MV-4-11 (cell line): Measurements from ENCODE around the gene PDE10A.

Source experiments
- DNase-seq: peaks from one replicate; lab custom pipeline; 2025; lab: John Stamatoyannopoulos, UW

Gene PDE10A

DNA sequence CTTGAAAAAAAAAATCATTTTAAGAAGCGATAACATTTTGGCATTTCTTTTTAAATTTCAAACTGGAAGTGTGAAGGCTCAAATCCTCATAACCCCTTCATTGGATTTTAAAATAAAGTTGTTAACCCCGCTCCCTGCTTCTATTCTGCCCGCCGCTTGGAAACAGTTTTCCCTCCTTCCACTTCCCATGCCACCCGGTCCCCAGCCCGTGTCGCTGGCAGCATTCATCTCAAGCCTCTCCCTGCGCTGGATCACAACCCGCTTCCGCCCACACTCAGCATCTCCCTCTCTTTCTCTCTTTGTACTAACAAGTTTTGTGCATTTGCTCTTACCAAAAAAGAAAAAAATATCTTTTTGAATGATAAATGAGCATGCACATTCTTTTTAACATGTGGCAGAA lies 15.4 kb upstream of the PDE10A start:
- DNase-seq, result no peak

DNA sequence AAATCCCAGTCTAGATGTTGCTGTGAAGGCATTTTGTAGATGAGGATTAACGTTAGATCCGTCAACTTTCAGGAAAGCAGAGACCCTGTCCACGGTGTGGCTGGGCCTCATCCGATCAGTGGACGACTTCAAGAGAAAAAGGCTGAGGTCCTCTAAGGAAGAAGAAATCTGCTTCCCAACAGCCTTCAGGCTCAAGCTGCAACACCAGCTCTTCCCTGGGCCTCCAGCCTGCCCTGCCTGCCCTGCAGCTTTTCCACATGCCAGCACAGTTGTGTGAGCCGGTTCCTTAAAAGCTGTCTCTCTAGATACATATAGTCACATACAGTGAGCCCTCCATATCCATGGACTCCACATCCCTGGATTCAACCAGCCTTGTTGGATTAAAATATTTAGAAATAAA lies 14.1 kb upstream of the PDE10A start:
- no peak for DNase-seq

DNA sequence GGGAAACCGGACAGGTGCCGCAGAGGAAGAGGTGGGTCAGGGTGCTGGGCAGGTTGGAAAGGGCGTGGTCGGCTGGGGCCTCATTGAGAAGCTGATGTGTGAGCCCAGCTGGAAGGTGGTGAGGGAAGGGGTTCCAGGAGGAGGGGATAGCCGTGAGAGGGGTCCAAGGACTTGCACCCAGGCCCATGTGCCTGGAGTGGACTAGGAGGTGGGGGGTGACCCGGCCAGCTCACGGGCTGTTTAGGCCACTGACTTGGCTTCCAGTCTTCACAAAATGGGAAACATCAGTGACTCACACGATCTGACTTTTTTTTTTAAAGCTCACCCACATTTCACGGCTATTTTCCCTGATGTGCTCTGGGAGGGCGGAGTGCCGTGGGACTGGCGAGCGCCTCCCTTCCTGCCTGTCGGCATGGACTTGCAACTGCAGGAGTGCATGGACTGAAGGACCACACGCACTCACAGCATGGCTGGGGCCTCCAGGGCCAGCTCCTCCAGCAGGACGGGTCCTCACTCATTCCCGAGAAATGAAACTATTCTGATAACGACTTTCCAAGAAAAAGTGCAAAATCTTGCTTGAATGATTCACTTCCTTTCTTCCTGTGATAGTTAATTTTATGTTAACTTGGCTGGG lies 13.5 kb upstream of the PDE10A start:
- no peak for DNase-seq

DNA sequence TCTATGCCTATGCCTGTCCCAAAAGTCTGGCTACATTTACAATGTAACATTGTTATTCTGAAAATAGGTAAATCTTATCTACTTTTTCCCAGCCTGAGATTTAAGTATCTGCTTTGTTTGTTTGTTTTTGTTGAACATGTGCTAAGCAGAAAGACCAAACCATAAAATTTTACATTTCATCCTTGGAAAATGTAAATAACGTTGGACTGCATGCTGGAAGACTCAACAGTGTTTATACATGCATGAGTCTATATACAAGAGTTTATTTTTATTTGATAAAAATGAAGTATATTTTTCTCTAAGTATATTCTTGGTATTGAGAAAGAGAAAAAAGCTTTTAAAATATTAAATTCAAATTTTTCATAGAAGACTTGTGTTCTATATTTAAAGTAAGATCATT lies 12.1 kb upstream of the PDE10A start:
- DNase-seq, result no peak

DNA sequence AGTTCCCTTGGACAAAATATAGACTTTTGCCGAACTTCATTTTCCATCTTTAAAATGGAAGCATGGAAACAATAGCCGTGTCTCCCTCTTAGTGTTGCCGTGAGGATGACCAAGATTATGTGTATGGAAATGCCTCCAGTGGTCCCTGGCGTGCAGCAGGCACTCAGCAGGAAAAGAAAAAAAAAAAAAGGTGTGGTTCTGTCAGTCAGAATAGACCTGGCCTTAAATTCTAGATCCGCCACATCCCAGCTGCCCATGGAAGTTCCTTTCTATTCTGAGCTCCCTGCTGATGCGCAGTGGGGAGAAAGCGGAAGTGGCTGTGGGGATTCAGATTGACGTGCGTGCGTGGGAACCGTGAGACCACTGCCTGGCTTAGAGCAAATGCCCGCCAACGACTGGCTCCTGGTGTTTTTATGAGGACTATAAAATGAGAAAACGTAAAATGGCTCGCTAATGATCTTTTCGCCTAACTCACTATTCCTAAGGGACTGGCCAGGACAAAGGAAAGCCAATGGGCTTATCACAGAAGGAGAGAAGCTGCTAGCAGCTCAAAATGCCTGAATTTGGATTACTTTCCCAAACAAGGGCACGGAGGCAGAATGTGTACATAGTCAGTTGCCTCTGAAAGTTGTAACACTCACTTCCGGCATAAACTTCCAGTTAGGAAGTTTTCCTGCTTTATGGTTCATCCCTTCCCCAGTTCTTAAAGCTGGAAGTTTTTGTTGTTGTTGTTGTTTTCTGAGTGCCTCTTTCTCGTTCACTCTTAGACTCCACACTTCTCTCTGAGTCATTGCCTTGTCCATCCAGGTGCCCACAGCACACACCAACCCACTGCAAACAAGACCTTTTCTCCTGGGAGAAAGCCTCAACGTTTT lies 11.4 kb upstream of the PDE10A start:
- DNase-seq, result peak; percentile 28

DNA sequence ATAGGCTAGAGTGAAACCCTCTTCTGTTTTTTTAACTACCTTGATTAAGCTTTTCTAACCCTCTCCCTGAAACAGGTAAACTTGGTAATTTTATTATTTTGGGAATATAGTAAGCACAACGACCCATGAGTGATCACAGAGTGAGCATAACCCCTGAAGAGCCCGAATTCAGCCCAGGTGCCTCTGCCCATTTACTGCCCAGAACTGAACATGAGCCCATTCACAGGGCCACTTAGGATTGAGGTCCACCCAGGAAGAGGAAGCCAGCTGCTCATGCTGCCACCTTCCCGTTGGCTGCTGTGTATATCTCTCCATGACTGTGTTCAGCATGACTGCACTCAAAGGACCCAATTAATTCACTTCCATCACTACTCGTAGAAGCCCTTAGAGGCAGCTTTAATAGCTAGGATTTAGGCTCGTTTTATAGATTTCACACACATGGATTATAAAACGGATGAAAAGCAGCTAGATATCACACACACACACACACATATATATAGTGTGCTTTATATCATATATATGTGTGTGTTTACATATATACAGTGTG lies 8.3 kb upstream of the PDE10A start:
- no peak for DNase-seq

DNA sequence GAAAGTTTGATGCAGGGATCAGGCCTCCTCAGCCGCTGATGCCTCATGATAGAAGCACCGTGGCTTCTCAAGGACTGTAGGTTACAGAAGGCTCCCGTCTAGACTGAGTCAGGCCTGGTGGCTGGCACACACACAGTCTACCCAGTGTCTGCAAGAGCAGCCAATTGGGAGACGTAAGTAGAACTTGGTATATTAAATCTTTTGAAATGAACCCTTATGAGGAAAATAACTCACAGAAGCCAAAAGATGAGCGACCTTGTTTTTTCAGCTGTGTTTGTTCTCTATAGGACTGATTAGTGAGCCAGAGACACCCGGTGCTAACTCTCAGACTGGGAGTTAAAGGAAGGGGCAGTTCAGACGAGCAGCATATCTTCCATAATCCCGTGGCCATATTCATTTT lies 5.9 kb upstream of the PDE10A start:
- DNase-seq, result no peak

DNA sequence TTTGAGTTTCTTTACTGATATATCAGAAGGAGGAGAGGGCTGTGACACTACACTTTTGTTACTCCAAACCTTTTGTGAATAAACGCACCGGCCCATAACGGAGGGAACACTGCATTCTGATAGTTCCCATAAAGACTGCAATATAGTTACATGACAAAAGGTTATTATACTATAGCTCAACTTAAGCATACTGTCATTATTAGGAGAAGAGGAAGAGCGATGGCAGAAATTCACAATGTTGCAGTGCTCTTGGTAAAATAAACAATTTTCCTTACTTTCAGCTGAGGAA lies 2.3 kb upstream of the PDE10A start:
- DNase-seq, result no peak

DNA sequence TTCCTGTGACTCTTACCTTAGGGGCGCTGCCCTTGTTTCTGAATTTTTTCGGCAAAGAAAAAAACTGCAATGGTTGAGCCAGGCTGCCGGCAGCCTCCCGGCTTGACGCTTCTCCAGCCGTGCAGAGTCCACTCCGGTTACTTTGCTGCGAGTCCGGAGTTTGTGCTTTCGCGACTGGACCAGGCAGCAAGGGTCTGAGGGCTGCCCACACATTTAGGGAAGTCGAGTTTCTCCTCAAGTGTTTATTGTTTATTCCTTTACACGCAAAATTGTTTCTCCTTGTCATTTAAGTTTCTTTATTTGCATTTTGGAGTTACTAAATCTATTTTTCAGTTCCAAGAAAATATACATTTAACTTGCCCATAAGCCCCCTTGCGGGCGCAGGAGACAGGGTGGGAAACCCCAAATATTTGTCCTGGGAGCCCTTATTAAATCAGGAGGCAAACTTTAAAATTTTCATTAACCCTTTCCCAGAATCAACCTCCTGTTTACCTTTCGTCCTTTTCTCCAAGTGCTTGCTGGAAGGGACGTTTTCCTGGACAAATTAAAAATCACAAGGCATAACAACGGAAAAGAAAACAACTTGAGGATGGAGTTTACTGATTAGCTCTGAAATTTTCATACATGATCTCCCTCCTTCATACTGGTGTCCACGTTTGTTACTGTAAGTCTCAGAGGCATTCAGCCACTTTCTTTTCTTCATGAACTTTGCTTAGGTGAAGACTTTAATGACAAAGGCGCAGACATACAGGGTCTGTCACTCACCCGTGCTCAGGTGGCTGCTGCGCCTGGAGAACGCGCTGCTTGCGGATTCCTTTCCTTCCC lies 1.7 kb upstream of the PDE10A start:
- DNase-seq, result no peak

DNA sequence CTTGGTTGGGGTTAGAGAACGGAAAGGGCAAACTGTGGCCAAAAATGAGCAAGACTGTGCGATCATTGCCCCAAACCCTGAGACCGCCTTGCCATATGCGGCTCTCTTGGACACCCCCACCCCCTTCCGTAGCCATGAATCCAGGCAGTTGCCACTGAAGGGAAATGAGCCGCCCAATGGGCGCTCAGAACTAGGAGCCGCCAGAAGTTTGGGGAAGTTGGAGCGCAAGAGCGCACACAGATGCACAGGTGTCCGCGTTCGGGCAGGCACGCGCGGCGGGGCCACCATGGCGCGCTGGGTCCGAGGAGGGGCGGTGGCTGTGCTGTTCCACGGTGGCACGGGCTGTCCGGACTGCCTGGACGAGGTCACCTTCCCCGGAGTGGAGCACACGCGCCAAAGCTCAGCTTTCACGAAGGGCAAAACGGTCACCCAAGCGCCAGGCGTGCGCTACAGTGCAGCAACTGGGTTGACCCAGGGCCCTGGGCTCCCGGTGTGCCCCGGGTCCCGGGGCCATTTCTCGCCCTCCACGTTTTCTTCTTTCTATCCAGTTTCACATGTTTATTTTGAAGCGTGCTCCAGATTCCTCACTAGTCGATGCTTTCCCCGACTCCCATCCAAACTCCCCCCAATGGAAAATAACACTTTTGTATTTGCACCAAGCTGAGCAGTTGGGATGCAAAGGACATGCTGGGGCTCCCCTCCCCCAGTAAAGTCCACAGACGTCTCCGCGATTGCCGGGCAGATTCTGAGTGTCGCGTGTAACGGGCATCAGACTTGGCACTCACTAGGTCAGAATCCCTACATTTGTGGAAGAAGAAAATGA lies 906 bp upstream of the PDE10A start:
- DNase-seq, result no peak

DNA sequence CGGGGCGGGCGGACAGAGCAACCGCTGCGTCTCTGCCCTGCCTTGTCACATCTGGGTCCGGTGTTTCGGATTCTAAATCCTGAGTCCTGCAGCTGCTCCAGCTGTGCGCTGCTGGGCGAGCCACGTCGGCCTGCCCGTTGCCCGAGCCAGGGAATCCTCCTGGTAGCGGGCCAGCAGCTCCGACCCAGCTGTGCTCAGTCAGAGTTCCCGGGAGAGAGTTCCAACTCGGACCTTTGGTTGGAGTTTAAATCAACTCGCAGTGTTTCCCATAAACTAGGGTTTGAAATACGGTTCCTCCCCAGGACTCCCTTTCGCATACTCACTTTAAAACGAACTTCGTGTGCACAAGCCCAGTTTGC lies 315 bp upstream of the PDE10A start:
- DNase-seq, result no peak

DNA sequence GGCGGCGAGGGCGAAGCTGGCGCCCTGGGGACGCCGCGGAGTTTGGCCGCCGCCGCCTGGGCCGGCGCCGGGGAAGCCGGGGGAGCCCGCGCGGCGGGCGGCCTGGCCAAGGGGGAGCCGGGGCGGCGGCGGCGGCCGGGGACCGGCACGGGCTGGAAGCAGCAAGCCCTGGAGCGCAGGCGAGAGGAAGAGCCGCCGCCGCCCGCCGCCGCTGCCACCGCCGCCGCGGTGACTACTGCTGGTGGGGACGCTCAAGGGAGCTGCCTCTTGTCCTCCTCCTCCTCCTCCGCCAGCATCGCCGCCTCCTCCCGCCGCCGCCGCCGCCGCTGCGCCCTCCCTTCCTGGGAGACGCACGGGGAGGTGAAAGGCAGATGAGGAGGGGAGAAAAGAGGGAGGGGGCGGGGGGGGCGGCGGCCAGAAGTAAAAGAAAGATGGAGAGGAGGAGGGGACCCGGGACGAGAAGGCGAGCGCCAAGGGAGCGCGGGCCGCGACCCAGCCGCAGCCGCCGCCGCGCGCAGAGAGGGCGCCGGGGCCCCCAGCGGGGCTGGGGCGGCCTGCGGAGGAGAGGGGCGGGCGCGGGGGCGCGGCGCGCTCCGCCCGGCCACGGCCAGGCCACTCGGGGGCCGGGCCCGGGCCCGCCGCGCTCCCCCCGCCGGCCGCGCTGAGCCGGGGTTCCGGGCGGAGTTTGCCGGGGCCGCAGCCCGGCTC lies 846 bp downstream of the PDE10A start:
- DNase-seq, result no peak

DNA sequence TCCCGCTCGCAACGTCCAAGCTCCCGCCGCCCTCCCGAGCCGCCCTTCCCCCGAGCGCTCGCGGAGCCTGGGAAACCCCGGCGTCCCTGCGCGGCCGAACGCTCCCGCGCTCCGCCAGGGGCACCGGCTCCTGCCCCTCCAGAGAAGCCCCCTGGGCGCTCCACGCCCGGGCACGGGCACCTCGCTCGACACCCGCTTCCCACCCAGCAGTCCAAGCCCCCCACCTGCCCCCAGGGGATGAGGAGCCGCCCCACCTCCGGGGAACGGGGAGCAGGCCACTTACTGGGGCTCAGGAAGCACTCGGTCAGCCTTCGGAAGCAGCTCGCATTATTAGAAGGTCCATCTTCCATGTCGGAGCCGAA lies 1.4 kb downstream of the PDE10A start:
- no peak for DNase-seq

DNA sequence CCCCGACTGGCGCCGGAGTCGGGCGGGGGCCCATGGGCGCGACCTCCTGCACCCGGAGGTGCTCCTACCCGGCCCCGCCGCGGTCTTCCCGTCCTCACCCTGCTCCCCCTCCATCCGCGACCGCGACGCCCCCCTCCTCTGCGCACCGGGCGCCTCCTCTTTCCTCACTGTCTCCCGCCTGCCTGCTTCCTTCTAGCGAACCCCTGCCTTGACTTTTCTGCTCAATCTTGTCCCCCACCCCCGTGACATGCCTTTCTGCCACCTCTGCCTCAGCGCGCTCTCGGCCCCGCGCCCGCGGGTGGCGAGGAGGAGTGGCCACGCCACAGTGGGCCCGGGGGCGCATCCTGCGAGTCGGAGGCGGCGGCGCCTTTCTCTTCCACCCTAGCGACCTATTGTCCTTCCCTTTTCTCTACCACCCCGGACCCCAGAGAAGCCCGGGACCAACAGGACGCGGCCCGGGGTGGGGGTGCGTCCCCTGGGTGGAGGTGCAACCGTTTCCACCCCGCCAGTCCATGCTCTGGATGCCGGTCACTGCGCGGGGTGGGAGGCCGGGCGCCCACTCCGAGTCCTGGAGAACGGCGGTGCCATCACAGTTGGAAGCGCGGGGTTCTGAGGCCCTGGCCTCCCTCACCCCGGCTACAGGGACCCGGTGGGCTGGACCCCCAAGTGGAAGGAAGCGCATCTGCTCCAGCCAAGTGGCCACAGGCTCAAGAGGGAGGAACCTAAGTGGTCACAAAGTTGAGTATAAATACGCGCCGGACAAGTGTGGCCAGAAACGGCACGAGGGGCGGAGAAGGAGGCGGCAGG lies 2.0 kb downstream of the PDE10A start:
- DNase-seq, result no peak

DNA sequence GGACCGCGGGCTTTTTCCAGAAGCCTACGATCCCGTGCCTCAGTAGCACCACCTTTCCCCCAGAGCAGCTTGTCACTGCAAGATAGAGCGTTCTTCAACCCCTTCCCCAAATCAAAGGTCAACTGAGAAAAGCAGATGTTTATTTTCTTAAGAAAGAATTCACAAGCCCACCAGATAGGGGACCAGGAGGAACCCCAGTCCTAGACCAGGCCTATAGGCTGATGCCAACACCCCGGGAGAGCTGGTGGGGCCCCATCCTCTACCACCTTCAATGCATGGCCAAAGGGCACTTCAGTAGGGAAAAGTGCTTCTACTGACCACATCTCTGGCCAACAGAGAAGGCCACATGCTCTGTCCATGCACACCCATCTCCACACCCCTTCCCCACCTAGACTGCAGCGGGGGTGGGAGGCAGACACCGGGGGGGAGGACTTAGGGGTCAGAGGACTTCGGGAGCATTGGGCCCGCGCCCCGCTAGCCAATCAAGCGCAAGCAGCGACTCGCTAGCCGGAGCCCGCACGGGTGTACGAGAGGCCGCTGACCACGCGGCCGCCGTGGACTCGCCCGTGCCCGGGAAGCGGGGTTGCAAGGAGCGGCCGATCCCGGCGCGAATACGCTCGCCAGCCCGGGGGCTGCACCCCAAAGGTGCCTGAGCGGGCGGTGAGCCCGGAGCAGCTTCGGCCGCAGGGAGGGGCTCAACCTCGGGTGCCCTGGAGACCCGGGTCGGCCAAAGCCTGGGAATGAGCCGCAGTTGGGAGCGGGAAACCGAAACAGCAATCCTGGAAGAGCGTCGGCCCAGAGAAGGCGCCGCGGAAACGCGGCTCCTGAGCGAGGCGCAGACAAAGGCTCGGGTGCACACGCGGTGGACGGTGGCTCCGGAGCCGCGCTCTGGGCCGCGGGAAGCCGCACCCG lies 2.8 kb downstream of the PDE10A start:
- no peak for DNase-seq

DNA sequence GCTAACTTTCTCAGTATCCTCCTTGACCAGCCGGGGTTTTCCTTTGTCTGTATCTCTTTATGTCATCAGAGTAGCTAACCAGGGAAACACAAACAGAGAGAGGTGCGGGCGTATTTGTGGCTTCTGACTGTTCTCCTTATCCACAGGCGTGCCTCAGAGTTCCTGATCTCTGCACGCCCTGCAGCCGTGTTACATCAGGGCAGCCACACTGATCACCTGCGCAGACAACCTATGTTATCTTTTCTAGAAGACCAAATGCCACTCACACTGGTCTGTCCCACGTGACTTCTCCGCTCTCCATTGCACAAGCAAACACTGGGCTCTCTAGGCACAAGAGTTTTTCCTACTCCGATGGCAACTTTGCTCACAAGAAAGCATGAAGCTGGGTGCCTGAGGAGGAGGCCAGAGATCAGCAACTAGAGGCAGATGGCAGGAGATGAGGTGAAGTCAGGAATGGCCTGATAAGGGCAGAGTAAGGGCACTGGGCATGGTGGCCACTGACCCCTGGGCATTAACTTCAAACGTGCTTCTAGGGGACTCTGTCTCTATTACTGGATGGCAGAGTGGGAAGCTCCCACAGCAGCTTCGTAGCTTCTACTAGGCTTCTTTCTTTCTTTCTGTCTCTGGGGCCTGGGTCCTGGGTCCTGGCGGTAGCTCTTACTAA lies 4.5 kb downstream of the PDE10A start:
- no peak for DNase-seq

DNA sequence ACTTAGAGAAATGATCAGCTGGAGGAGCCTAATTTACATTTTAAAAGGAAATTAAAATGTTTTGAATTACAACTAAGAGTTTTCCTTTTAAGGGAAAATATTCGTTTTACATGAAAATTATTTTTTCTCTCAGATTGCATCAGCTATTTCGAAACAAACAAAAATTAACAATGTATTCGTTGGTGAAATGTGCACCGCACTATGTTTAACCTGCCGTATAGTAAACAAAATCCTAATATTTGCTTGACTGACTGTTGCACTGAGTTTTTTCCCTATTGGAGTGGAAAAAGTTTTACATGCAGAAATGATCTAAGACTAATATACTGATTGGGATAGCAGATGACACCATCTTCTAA lies 5.7 kb downstream of the PDE10A start:
- DNase-seq, result no peak

DNA sequence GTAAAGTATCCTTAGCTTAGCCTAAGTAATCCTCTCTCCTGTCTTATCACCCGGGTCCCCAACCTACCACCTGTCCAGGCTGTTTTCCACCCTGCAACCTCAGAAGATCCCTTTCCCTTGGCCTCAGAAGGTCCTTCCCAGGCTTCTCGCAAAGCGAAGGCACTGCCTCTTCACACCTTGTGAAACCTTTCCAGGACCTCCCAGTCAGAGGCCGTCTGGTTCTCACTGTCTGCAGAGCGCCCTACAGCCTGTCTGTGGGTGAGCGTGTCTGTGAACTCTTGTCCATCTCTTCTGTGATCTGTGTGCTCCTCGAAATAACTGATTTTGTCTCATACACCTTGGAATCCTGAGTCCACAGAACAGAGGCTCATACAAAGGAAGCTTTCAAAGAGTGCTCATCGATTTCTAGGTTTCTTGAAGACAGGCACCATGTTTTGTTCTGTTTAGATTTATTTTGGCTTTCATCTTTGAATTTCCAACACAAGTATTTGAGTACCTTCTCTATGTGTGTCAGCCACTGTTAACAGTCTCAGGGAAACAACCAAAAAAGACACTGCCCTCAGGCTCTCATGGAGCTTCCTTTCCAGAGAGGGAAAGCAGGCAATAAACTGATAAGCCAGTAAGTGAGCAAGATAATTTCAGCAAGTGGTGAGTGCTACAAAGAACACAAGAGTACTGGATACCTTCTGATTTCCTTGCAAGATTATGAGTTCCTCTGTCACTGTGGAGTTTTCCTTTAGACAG lies 6.3 kb downstream of the PDE10A start:
- DNase-seq, result no peak
